HG02885 (cell line): ENCODE measurements around the gene UBA6.
A peak's percentile ranks its signal among the peaks of the same experiment; 100 is the strongest.
"Not testable (repeated sequence)": the region's sequence is repeated elsewhere in the genome, so short reads cannot be mapped to it uniquely, and the experiment has no call there.

ENCODE experiments used
- ATAC-seq: cut with Tn5 transposase; IDR thresholded peaks from one replicate; pipeline ENCODE4 v1.9.1; 2021; ENCODE audit warnings: mild to moderate bottlenecking; ENCODE audit not compliant: unreplicated experiment, poor library complexity

UBA6 gene

DNA sequence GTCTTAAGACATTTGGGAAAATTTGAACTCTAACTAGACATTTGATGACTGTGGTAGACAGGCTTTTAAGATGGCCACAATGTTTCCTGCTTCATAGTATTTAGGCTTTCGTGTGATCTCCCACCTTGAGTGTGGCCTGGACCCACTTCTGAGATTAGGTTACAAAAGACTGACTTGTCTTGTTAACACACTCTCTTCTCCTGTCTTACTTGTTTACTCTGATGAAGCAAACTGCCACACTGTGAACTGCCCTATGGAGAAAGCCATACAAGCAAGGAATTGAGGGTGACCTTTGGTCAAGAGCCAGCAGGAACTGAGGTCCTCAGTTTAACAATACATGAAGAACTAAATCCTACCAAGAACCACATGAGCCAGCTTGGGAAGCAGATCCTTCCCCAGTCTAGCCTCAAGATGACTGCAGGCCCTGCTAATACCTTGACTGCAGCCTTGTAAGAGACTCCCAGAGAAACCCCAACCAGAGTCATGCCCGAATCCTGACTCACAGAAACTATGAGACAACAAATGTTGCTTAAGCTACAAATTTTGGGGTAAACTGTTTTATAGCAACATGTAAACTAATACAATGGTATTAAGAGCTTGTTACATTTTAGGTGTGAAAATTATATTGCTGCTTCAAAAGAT is 20.3 kb downstream of the UBA6 start:
- no peak for ATAC-seq

- no peak for ATAC-seq
These were observed 22.3 kb downstream of the UBA6 start for GRCh38 chr4:67678612-67679011.

- no peak for ATAC-seq
These were observed 26.9 kb downstream of the UBA6 start for GRCh38 chr4:67674098-67674497.

GRCh38 chr4:67668315-67668714 is 32.6 kb downstream of the UBA6 start:
- no peak for ATAC-seq

DNA sequence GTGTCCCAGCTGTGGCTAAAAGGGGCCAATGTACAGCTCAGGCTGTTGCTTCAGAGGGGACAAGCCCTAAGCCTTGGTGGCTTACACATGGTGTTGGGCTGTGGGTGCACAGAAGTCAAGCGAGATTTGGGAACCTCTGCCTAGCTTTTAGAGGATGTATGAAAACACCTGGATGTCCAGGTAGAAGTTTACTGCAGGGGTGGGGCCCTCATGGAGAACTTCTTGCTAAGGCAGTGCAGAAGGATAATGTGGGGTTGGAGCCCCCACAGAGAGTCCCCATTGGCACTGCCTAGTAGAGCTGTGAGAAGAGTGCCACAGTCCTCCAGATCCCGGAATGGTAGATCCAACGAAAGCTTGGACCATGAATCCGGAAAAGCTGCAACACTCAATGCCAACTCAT is 40.5 kb downstream of the UBA6 start:
- ATAC-seq, result no peak

DNA sequence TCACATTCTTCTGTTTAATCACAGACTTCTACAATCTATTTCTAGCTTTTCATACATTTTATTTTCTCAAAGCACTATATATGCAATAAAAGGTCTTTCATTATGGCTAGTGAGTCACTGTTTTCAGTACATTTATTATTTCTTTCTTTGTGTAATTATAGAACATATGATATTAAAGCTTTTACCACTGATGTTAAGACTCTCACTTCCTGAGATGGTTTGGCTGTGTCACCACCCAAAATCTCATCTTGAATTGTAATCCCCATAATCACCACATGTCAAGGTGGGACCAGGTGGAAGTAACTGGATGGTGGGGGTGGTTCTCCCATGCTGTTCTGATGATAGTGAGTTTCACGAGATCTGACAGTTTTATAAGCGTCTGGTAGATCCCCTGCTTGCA is 41.9 kb downstream of the UBA6 start:
- ATAC-seq, result no peak

DNA sequence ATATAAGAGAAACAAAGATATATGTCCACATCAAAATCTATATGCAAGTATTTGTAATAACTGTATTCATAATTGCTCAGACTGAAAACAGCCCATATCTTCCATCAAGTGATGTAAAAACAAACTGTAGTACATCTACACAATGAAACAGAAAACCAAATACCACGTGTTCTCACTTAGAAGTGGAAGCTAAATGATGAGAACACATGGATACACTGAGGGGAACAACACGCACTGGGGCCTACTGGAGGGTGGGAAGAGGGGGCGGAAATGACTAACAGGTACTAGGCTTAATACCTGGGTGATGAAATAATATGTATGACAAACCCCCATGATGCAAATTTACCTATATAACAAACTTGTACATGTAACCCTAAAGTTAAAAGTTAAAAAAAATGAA is 42.7 kb downstream of the UBA6 start:
- ATAC-seq, result no peak

DNA sequence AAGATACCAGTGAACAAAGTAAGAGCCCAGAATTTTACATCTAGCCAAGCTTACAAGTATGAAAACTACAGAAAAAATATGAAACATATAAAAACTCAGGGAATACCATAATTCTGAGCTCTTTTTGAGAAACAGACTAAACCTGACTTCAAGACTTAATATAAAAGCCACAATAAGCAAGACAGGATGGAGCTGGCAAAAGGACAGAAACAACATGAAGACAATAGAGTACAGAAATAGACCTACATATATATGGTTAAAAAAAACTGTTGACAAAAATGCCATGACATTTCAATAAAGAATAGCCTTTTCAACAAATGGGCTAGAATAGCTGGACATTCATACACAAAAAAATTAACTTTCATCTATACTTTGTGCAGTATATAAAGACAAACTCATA is 49.4 kb downstream of the UBA6 start:
- no peak for ATAC-seq

DNA sequence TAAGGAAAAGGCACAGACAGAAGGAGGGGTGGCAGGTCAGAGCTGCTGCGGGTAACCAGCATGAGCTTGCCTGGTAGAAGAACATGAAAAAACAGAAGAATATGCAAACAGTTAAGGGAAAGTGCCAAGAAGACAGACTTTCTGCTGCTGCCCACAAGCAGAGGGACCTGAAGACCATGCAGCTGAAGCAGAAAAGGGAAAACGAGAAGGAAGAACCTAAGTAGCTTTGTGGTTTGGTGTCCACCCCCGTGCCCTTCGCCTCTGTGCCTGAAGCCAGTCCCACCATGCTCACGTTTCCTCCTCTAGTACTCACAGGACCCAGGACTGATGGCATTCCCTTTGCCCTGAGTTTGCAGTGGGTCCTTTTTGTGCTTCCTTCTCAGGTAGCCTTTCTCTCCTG is 62.8 kb downstream of the UBA6 start:
- ATAC-seq, result peak; percentile 45

DNA sequence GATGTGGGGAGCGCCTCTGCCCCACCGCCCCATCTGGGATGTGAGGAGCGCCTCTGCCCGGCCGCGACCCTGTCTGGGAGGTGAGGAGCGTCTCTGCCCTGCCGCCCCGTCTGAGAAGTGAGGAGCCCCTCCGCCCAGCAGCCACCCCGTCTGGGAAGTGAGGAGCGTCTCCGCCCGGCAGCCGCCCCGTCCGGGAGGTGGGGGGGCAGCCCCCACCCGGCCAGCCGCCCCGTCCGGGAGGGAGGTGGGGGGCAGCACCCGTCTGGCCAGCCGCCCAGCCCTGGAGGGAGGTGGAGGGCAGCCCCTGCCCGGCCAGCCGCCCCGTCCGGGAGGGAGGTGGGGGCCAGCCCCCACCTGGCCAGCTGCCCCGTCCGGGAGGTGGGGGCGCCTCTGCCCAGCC is 64.0 kb downstream of the UBA6 start:
- ATAC-seq, result not testable (repeated sequence)

DNA sequence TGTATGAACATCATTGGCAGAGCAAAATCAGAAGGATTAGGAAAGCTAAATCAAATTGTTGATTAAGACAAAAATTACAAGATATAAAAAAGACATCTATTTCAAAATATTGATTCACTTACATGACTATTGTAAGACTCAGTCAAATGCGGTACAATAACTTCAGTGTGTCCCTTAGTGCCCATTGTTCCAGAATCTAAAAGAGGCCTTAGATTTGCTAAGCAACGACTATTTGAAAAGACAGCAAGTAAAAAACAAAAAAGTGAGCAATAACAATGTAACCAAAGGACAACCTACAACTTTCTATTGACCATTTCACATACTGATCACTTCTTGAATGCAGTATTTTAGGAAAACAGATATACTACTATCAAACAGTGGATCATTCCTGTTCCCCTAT is 65.6 kb downstream of the UBA6 start:
- no peak for ATAC-seq

DNA sequence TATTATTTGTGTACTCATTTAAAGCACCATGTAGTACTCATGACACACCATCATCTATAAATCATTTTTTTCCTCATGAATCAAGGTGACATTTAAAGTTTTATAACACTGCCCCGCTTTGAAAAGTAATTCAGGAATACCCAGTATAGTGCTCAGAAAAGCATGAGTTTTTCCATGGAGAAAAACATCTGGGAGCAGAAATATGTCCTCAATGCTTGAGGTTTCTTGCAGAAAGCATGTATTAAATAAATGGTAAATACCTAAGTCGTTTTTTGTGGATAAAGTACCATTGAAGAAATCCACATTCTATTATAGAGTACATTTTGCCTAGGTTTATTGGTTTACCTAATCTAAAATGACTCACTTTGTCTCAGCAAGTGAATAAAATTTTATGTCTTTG is 66.2 kb downstream of the UBA6 start:
- no peak for ATAC-seq

DNA sequence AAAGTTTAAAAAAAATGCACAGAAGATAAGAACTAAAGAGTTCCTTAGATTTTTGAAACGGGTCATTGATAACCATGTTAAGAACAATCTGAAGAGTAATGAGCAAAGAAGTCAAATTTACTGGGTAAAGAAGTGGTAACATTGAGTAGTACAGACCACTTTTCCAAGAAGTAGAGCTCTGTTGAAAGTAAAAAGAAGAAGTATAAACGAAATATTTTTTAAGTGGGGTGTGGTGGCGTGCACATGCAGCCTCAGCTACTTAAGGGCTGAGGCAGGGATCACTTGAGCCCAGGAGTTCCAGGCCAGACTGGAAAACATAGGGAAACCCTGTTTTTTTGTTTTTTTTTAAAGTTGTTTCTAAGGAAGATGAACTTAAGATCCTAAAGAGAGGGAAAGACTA is 68.5 kb downstream of the UBA6 start:
- no peak for ATAC-seq

GRCh38 chr4:67624939-67625338 is 76.0 kb downstream of the UBA6 start:
- ATAC-seq, result no peak

GRCh38 chr4:67616478-67616877 is 84.5 kb downstream of the UBA6 start:
- no peak for ATAC-seq

GRCh38 chr4:67615119-67615518 is 85.8 kb downstream of the UBA6 start:
- no peak for ATAC-seq

GRCh38 chr4:67614186-67614585 is 86.8 kb downstream of the UBA6 start:
- ATAC-seq, result no peak

DNA sequence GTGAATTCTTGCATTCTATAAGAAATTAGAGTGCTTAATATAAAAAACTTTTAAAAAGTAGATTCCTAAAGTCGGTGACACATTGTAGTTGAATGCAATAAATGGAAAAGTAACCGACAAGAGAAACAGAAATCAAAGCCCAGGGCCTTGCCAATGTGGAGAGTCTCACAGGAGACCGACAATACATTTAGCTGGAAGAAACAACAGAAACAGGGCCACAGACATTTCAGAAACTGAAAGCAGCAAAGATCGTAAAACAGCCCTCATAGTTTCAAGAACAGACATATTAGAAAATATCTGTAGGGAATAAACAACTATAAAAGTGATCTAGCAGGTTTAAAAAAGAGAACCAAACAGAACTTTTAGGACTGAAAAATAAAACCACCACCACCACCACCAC is 92.9 kb downstream of the UBA6 start:
- no peak for ATAC-seq

DNA sequence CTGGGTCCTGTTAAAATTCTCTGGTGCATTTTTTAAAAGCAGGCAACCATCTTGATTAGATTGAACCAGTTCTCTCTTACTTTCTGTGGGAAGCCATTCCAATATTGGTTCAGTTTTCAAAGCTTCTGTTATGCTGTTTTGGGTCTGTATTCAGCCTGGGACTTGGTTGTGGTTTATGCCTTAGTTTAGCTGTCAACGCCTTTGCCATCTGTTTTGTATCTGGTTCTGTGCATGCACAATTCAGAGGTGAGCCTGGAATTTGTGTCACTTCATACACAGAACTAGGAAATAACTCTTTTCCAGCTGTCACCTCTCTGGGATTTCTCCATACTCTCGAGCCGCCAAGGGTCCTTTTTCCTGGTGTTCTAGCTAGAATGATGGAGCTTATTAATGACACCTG is 96.2 kb downstream of the UBA6 start:
- ATAC-seq, result no peak

- ATAC-seq, result no peak
These were observed 97.0 kb downstream of the UBA6 start for GRCh38 chr4:67604029-67604381.

DNA sequence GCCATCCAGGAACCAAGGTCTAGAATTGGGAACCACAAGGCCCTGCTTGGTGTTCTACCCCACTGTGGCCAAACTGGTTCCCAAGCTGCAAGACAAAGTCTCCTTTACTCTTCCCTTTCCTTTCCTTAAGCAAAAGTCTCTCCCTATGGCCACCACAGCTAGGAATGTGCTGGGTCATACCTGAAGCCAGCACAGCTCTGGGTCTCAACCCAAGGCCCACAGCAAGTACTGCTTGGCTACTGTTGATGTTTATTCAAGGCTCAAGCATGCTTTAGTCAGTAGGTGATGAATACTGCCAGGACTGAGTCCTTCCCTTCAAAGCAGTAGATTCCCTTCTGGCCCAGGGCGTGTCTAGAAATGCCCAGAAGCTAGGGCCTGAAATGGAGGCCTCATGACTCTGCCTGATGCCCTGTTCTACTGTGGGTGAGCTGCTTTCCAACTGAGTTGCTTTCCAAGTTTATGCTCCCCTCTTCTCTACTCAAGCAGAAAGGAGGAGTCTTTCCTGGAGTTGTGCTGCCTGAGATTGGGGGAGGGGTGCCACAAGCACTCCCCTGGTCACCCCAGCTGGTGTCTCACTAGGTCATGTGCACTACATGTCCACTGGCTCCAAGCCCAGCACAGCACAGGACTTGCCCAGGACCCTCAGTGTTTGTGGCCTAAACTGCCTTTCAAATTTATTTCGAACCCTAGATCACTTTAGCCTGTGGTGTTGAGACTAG is 97.5 kb downstream of the UBA6 start:
- no peak for ATAC-seq

- ATAC-seq, result no peak
These were observed 107.2 kb downstream of the UBA6 start for GRCh38 chr4:67593741-67594175.
